ENCODE data around the gene ROCK2. TPM values are rescaled to one million over a fixed set of nuclear protein-coding genes. Genes with fewer than 3 reads are reported as not detected.

The ROCK2 gene
- total RNA-seq, 4 donors from 2014 or later, result 18.0 to 34.8 (median 23.2) TPM

DNA sequence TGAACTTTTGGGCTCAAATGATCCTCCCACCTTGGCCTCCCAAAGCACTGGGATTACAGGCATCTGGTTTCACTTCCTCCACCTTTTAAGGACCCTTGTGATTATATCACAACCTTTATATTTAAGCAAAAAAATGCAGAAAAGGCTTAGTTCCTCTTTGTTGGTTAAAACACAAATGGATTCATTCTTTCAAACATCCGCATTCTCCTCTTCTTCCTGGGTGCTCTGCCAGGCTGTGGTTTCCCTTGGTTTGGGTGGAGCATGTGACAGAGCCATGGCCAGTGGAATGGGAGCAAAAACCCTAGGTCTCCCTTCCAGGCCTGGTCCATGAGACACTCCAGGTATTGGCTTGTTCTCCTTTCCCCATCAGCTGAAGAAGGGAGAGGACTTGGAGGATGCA is 199.1 kb downstream of the ROCK2 start:
- WGBS, 2 donors, result 73 to 77% methylated on average over 1 of the region's 1 CpG
- H3K4me3 ChIP-seq (ENCODE audit: low read depth, poor library complexity, severe bottlenecking), result no peak overlapping the region
- intact Hi-C loops (cut with DNase I; ENCODE audit: low total_unique reads), result no loop called here
- DNase-seq (ENCODE audit: low spot score in 2 of 2), result no peak
- no peak for TF ChIP-seq POLR2A (IDR thresholded peaks at IDR 0.05)
- TF ChIP-seq CTCF (IDR thresholded peaks at IDR 0.05), result no peak

GRCh38 chr2:11144738-11145079 is 199.7 kb downstream of the ROCK2 start:
- WGBS, 2 donors, result 87% methylated on average over 6 of the region's 6 CpGs
- H3K4me3 ChIP-seq (ENCODE audit: low read depth, poor library complexity, severe bottlenecking), result no peak overlapping the region
- intact Hi-C loops (cut with DNase I; ENCODE audit: low total_unique reads), result no loop called here
- no peak for DNase-seq (ENCODE audit: low spot score in 2 of 2)
- TF ChIP-seq CTCF (IDR thresholded peaks at IDR 0.05) (no peak), POLR2A (IDR thresholded peaks at IDR 0.05) (no peak)

DNA sequence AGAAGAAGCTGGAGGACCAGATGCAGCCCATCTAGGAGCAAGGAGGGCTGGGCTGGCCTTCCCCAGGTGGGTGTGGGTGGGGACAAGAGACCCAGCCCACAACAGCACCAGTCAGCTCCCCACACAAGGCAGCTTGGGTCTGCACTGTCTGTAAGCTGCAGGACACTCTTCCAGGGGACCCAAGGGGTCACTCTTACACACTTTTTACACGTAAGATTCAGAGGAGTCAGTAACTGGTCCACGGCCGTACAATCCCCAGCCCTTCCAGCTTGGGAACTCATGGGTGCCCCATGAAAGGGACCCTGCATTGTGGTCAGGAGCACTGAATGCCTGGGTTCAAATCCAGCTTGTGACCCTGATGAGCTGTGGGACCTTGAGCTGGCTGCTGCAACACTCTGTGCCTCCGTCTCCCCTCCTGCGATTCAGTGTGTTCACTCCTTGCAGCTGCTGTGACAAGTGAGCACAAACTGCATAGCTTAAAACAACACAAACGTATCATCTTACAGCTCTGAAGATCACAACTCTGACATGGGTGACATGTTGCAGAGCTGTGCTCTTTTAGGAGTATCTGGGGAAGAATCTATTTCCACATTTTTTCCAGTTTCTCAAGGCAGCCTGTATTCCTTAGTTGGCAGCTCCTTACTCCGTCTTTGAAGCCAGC is 200.2 kb downstream of the ROCK2 start:
- DNase-seq (ENCODE audit: low spot score in 2 of 2), result no peak
- no peak overlapping the region for H3K4me3 ChIP-seq (ENCODE audit: low read depth, poor library complexity, severe bottlenecking)
- no peak for TF ChIP-seq CTCF (IDR thresholded peaks at IDR 0.05)
- no peak for TF ChIP-seq POLR2A (IDR thresholded peaks at IDR 0.05)
- intact Hi-C loops (cut with DNase I; ENCODE audit: low total_unique reads), result no loop called here
- WGBS, 2 donors, result 86 to 89% methylated on average over 7 of the region's 7 CpGs

GRCh38 chr2:11142987-11143386 is 201.4 kb downstream of the ROCK2 start:
- TF ChIP-seq POLR2A (IDR thresholded peaks at IDR 0.05) (no peak), CTCF (IDR thresholded peaks at IDR 0.05) (no peak)
- 76 to 85% methylated on average over 6 of the region's 6 CpGs for WGBS, 2 donors
- DNase-seq (ENCODE audit: low spot score in 2 of 2), result no peak
- intact Hi-C loops (cut with DNase I; ENCODE audit: low total_unique reads), result no loop called here
- H3K4me3 ChIP-seq (ENCODE audit: low read depth, poor library complexity, severe bottlenecking), result no peak overlapping the region

GRCh38 chr2:11142330-11142729 is 202.1 kb downstream of the ROCK2 start:
- 55 to 59% methylated on average over 3 of the region's 3 CpGs for WGBS, 2 donors
- H3K4me3 ChIP-seq (ENCODE audit: low read depth, poor library complexity, severe bottlenecking), result no peak overlapping the region
- intact Hi-C loops (cut with DNase I; ENCODE audit: low total_unique reads), result no loop called here
- DNase-seq (ENCODE audit: low spot score in 2 of 2), result no peak
- TF ChIP-seq POLR2A (IDR thresholded peaks at IDR 0.05) (no peak), CTCF (IDR thresholded peaks at IDR 0.05) (no peak)

DNA sequence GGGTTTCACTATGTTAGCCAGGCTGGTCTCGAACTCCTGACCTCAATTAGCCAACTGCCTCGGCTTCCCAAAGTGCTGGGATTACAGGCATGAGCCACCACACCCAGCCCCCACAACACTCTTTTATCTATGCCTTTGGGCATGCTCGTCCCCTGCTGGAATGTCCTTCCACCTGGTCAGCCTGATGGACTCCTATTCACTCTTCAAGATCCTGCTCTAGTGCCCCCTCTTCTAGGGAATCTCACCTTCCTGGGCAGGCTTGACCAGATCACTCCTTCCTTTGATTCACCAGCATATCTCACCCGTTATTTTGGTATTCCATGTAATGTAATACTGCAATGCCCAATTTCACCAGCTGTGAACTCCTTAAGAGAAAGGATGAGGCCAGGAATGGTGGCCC is 203.1 kb downstream of the ROCK2 start:
- TF ChIP-seq CTCF (IDR thresholded peaks at IDR 0.05), result no peak
- TF ChIP-seq POLR2A (IDR thresholded peaks at IDR 0.05), result no peak
- no peak overlapping the region for H3K4me3 ChIP-seq (ENCODE audit: low read depth, poor library complexity, severe bottlenecking)
- intact Hi-C loops (cut with DNase I; ENCODE audit: low total_unique reads), result no loop called here
- 76 to 88% methylated on average over 4 of the region's 4 CpGs for WGBS, 2 donors
- no peak for DNase-seq (ENCODE audit: low spot score in 2 of 2)
